ENCODE data around the gene NAA40.

Gene NAA40

DNA sequence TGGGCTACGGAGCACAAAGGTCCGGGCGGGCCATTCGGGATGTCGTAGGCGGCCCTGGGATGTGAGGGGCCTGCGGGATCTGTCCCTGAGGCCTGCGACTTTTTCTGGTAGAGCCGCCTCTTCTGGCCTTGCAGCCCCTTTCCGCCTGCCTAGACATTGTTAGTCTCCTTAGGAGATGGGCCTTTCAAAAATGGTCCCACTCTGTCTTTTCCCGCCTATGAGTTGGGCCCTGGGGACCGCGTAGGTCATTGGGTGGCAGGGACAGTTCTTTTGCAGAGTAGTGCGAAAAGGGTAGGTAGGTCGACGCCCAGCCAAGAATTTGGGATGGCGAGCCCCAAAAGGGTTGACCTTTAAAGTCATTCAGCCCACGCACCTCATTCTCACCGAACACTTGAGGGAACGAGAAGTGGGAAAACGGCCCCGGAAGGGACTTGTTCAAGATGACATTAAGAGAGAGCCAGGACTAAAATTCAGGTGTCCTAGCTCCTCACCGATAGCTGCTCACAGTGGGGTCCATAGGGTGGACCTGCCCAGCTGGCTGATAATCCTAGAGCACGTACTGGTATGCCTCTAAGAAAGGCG is 48.2 kb downstream of the NAA40 start:
- no peak for DNase-seq (ENCODE audit: low read depth in 1 of 2, low spot score in 1 of 2)
- in situ Hi-C loops (cut with HindIII; ENCODE audit: low pct_unique_long_range_greater_than_20kb, low sequenced_read_pairs): no loop called here
- no peak for TF ChIP-seq JUND (IDR thresholded peaks at IDR 0.05; ENCODE audit: low read depth)

GRCh38 chr11:63991558-63991957 is 52.8 kb downstream of the NAA40 start:
- no peak for TF ChIP-seq JUND (IDR thresholded peaks at IDR 0.05; ENCODE audit: low read depth)
- in situ Hi-C loops (cut with HindIII; ENCODE audit: low pct_unique_long_range_greater_than_20kb, low sequenced_read_pairs): no loop called here
- no peak for DNase-seq (ENCODE audit: low read depth in 1 of 2, low spot score in 1 of 2)

- in situ Hi-C loops (cut with HindIII; ENCODE audit: low pct_unique_long_range_greater_than_20kb, low sequenced_read_pairs): no loop called here
- no peak for DNase-seq (ENCODE audit: low read depth in 1 of 2, low spot score in 1 of 2)
- TF ChIP-seq JUND (IDR thresholded peaks at IDR 0.05; ENCODE audit: low read depth): no peak
These were observed 54.3 kb downstream of the NAA40 start for GRCh38 chr11:63993100-63993499.

- no peak for TF ChIP-seq JUND (IDR thresholded peaks at IDR 0.05; ENCODE audit: low read depth)
- DNase-seq (ENCODE audit: low read depth in 1 of 2, low spot score in 1 of 2): no peak
- in situ Hi-C loops (cut with HindIII; ENCODE audit: low pct_unique_long_range_greater_than_20kb, low sequenced_read_pairs): no loop called here
These were observed 55.2 kb downstream of the NAA40 start for GRCh38 chr11:63993993-63994392.

DNA sequence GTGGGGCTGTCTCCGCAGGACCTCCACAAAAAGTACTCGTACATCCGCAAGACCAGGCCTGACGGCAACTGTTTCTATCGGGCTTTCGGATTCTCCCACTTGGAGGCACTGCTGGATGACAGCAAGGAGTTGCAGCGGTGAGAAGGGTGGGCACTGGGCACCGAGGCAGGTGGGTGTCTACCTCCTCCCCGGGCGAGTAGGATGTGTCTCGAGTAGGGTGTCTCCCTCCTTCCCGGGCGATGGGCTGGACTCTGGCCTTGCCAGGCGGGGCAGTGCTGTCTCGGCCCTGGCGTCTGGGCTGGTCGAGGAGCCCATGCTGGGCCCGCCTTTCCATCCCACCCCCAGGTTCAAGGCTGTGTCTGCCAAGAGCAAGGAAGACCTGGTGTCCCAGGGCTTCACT is 57.7 kb downstream of the NAA40 start:
- in situ Hi-C loops (cut with HindIII; ENCODE audit: low pct_unique_long_range_greater_than_20kb, low sequenced_read_pairs): no loop called here
- no peak for TF ChIP-seq JUND (IDR thresholded peaks at IDR 0.05; ENCODE audit: low read depth)
- no peak for DNase-seq (ENCODE audit: low read depth in 1 of 2, low spot score in 1 of 2)

DNA sequence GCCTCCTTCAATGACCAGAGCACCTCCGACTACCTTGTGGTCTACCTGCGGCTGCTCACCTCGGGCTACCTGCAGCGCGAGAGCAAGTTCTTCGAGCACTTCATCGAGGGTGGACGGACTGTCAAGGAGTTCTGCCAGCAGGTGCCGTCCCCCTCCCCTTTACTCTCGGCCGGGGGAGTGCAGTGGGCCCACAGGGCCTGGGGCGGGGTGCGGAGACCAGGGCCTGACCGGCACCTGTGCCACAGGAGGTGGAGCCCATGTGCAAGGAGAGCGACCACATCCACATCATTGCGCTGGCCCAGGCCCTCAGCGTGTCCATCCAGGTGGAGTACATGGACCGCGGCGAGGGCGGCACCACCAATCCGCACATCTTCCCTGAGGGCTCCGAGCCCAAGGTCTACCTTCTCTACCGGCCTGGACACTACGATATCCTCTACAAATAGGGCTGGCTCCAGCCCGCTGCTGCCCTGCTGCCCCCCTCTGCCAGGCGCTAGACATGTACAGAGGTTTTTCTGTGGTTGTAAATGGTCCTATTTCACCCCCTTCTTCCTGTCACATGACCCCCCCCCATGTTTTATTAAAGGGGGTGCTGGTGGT is 58.4 kb downstream of the NAA40 start:
- TF ChIP-seq JUND (IDR thresholded peaks at IDR 0.05; ENCODE audit: low read depth): no peak
- DNase-seq (ENCODE audit: low read depth in 1 of 2, low spot score in 1 of 2): no peak
- in situ Hi-C loops (cut with HindIII; ENCODE audit: low pct_unique_long_range_greater_than_20kb, low sequenced_read_pairs): no loop called here

- no peak for DNase-seq (ENCODE audit: low read depth in 1 of 2, low spot score in 1 of 2)
- no peak for TF ChIP-seq JUND (IDR thresholded peaks at IDR 0.05; ENCODE audit: low read depth)
- in situ Hi-C loops (cut with HindIII; ENCODE audit: low pct_unique_long_range_greater_than_20kb, low sequenced_read_pairs): no loop called here
These were observed 59.1 kb downstream of the NAA40 start for GRCh38 chr11:63997801-63998337.

- no peak for DNase-seq (ENCODE audit: low read depth in 1 of 2, low spot score in 1 of 2)
- in situ Hi-C loops (cut with HindIII; ENCODE audit: low pct_unique_long_range_greater_than_20kb, low sequenced_read_pairs): no loop called here
- TF ChIP-seq JUND (IDR thresholded peaks at IDR 0.05; ENCODE audit: low read depth): no peak
These were observed 60.0 kb downstream of the NAA40 start for GRCh38 chr11:63998558-63999348.

DNA sequence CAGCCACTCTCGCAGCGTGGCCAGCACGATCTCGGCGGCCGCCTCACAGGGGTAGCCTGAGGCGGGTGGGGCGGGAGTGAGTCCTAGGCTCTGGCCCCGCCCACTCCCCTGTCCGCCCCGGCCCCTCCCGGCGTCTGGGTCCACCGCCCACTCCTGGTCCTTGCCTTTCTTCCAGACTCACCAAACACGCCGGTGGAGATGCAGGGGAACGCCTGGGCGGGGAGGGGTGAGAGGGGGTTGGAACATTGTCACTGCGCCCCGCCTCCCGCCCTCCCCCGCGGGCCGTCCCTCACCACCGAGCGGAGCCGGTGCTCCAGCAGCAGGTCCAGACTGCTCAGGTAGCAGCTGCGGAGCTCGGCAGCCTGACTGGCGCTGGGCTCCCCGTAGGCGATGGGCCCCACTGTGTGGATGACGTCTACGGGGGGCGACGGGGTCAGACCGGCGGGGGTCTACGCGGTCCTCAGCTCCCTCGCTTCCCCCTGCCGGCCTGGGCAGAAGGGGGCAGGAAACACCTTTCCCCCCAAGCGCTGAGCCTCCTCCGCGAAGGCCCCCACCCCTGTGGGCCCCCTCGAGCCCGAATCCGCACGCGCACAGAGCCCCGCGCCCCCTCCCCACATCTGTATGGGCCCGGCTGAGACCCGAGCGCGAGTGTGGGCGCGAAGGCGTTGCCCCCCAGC is 60.7 kb downstream of the NAA40 start:
- in situ Hi-C loops (cut with HindIII; ENCODE audit: low pct_unique_long_range_greater_than_20kb, low sequenced_read_pairs): loop anchor here (10.0 kb wide), 1 partner anchor 165 kb away; the partner anchor contains the start of gene MACROD1
- peak in 1 of 2 experiments; percentile 42 for DNase-seq (ENCODE audit: low read depth in 1 of 2, low spot score in 1 of 2)
- no peak for TF ChIP-seq JUND (IDR thresholded peaks at IDR 0.05; ENCODE audit: low read depth)

- TF ChIP-seq JUND (IDR thresholded peaks at IDR 0.05; ENCODE audit: low read depth): no peak
- in situ Hi-C loops (cut with HindIII; ENCODE audit: low pct_unique_long_range_greater_than_20kb, low sequenced_read_pairs): loop anchor here (10.0 kb wide), 1 partner anchor 165 kb away; the partner anchor contains the start of gene MACROD1
- no peak for DNase-seq (ENCODE audit: low read depth in 1 of 2, low spot score in 1 of 2)
These were observed 61.4 kb downstream of the NAA40 start for GRCh38 chr11:64000026-64000739.

DNA sequence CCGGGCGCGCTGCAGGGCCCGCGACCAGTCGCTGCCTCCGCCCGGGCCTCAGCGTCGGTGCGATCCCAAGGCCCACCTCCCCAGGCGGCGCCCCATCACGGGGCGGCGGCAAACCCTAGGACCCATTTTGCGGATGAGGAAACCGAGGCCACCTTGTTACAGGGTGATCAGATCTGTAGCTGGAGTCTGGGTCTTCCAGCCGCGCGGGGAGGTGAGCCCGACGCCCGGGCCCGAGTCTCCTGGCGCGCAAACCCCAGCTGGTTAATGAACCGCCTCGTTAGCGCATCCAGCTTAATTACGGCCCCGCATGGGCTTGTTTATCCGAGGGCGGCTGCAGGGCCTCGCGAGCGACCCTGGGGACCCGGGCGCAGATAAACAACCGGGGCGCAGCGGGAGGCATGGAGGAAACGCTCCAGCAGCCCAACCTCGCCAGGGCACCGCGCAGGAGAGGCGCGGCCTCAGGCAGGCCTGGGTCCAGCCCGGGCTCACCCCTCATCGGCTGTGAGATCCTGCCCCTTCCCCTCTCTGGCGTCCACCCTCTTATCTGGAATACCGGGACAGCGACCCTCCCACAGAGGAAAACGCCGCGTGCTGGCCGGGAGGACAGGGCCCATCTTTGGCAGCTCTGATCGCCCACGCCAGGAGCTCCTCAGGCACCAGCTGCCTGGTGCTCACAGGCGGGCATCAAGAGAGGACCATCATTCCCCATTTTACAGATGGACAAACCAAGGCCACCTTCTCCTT is 62.1 kb downstream of the NAA40 start:
- no peak for DNase-seq (ENCODE audit: low read depth in 1 of 2, low spot score in 1 of 2)
- in situ Hi-C loops (cut with HindIII; ENCODE audit: low pct_unique_long_range_greater_than_20kb, low sequenced_read_pairs): loop anchor here (10.0 kb wide), 1 partner anchor 164 kb away; the partner anchor contains the start of gene MACROD1
- no peak for TF ChIP-seq JUND (IDR thresholded peaks at IDR 0.05; ENCODE audit: low read depth)

All from T47D (cell line).